CD4-positive, CD25-positive, alpha-beta regulatory T cell (primary cell): Measurements from ENCODE around the gene MTR. TPM values are rescaled to one million over a fixed set of nuclear protein-coding genes. Genes with fewer than 3 reads are reported as not detected.
A peak's percentile ranks its signal among the peaks of the same experiment; 100 is the strongest.

Experiments used
- ATAC-seq, 2 donors: fragments of 150-1000 bp; cut with Tn5 transposase; one replicate each; pipeline ENCODE4 v1.10.0; 2021; ENCODE audit warnings: low read depth in 2 of 2, moderate number of reproducible peaks in 2 of 2, moderate library complexity in 1 of 2
- DNase-seq, 3 donors: peaks; one replicate each; pipeline versions ENCODE4 v3.0.0 to v3.0.0-alpha.2; 2012 to 2022; ENCODE audit warnings: mixed read lengths in 1 of 3
- H3K27ac ChIP-seq: one replicate; pipeline ENCODE4 v1.7.0; 2013; ENCODE audit warnings: mild to moderate bottlenecking, low read length; ENCODE audit not compliant: insufficient read depth, poor library complexity, severe bottlenecking
- H3K27me3 ChIP-seq: one replicate; pipeline ENCODE4 v1.7.0; 2013; ENCODE audit warnings: low read length; ENCODE audit not compliant: control insufficient read depth, insufficient read depth
- H3K36me3 ChIP-seq: one replicate; pipeline ENCODE4 v1.7.0; 2013; ENCODE audit warnings: mild to moderate bottlenecking, low read length, moderate library complexity; ENCODE audit not compliant: control insufficient read depth, insufficient read depth
- H3K4me1 ChIP-seq: 2 replicates; pipeline ENCODE4 v1.7.0; 2013; ENCODE audit warnings: mild to moderate bottlenecking, low read length; ENCODE audit not compliant: insufficient read depth, control insufficient read depth, poor library complexity, severe bottlenecking
- H3K4me3 ChIP-seq: one replicate; pipeline ENCODE4 v1.7.0; 2013; ENCODE audit warnings: low read depth, mild to moderate bottlenecking, low read length, moderate library complexity
- H3K9me3 ChIP-seq, 2 experiments: 1 replicate in 1 of 2; 2 replicates in 1 of 2; pipeline ENCODE4 v1.7.0; 2013; ENCODE audit warnings: low read length in 2 of 2, mild to moderate bottlenecking in 1 of 2, moderate library complexity in 1 of 2; ENCODE audit not compliant: control insufficient read depth in 2 of 2
- H3K27ac Mint-ChIP-seq, 3 donors: one replicate each; pipeline ENCODE4 v1.8.0; 2020 to 2022; ENCODE audit warnings: mild to moderate bottlenecking in 3 of 3, mixed read lengths in 3 of 3, moderate library complexity in 2 of 3
- H3K27me3 Mint-ChIP-seq: one replicate; pipeline ENCODE4 v1.8.0; 2022; ENCODE audit warnings: mild to moderate bottlenecking, mixed read lengths
- H3K36me3 Mint-ChIP-seq: one replicate; pipeline ENCODE4 v1.8.0; 2020; ENCODE audit warnings: mixed read lengths
- H3K4me1 Mint-ChIP-seq, 4 donors: one replicate each; pipeline ENCODE4 v1.8.0; 2020 to 2022; ENCODE audit warnings: mixed read lengths in 4 of 4, mild to moderate bottlenecking in 1 of 4
- H3K4me3 Mint-ChIP-seq, 4 donors: one replicate each; pipeline ENCODE4 v1.8.0; 2020 to 2022; ENCODE audit warnings: mild to moderate bottlenecking in 4 of 4, mixed read lengths in 4 of 4, moderate library complexity in 3 of 4
- H3K9me3 Mint-ChIP-seq, 7 donors: one replicate each; pipeline ENCODE4 v1.8.0; 2020 to 2022; ENCODE audit warnings: mixed read lengths in 7 of 7, mild to moderate bottlenecking in 3 of 7, moderate library complexity in 2 of 7
- polyA plus RNA-seq, 4 donors: library from polyadenylated mRNA; unstranded; fragments of 300-500 nt; fragmentation: Illumina TruSeq; gene quantifications; one replicate each; pipeline ENCODE4 v1.2.3, GENCODE V29; 2021
- total RNA-seq: library from RNA; stranded (reverse); gene quantifications from one replicate; pipeline ENCODE4 v1.2.3, GENCODE V29; 2022

Gene MTR
- total and polyA plus RNA-seq, 5 donors from 2014 or later = 12.6 to 44.5 (median 14.8) TPM

DNA sequence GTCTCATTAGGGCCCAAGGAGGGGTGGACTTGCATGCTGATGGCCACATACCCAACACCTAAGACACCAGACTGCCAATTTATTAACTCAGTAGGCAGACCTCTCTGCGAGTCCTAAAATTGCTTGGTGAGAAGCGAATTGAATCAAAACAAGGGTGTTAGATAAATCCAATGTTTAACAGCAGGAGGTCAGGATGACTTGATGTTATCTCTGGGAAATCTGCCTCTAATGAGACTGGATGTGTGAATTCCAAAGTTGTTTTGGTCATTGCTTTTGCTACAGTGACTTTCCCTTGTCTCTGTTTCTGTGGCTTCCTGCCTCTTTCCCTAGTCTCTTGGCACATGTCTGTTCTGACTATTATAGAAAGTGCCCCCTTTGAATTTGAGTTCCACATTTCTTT, 20.8 kb downstream of the MTR start:
- Histone ChIP-seq H3K27me3 (no peaks in the 10 kb centered on the region), H3K36me3 (peaks cover 94% of the 10 kb centered on the region), H3K4me3 (no peak overlapping the region), H3K4me1 (no peaks in the 10 kb centered on the region), H3K9me3 (no peaks in the 10 kb centered on the region), H3K27ac (no peak overlapping the region)
- peaks cover 3 to 15% (median 9%) of the 10 kb centered on the region in 4 donors for H3K4me1 Mint-ChIP-seq
- no peak for ATAC-seq
- no peaks in the 10 kb centered on the region for H3K9me3 Mint-ChIP-seq
- H3K36me3 Mint-ChIP-seq = peaks cover 65% of the 10 kb centered on the region
- no peaks in the 10 kb centered on the region for H3K27me3 Mint-ChIP-seq
- no peak overlapping the region for H3K4me3 Mint-ChIP-seq
- peak overlapping the region in 1 of 3 donors; percentile 40 for H3K27ac Mint-ChIP-seq
- no peak for DNase-seq

DNA sequence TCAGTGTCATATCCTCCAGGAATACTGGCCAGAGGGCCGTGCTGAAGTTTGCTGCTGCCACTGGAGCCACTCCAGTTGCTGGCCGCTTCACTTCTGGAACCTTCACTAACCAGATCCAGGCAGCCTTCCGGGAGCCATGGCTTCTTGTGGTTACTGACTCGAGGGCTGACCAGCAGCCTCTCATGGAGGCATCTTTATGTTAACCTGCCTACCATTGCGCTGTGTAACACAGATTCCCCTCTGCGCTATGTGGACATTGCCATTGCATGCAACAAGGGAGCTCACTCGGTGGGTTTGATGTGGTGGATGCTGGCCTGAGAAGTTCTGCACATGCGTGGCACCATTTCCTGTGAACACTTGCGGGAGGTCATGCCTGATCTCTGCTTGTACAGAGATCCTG, 24.8 kb downstream of the MTR start:
- H3K27me3 Mint-ChIP-seq = no peaks in the 10 kb centered on the region
- no peaks in the 10 kb centered on the region for H3K9me3 Mint-ChIP-seq
- peaks cover 62% of the 10 kb centered on the region for H3K36me3 Mint-ChIP-seq
- no peak for ATAC-seq
- Histone ChIP-seq H3K4me3 (no peak overlapping the region), H3K36me3 (peaks cover 81% of the 10 kb centered on the region), H3K27me3 (no peaks in the 10 kb centered on the region), H3K27ac (no peak overlapping the region), H3K4me1 (no peaks in the 10 kb centered on the region), H3K9me3 (no peaks in the 10 kb centered on the region)
- H3K27ac Mint-ChIP-seq = peak overlapping the region in 1 of 3 donors; percentile 30
- peaks cover 12 to 29% (median 15%) of the 10 kb centered on the region in 4 donors for H3K4me1 Mint-ChIP-seq
- peak in 1 of 3 donors; percentile 16 for DNase-seq
- H3K4me3 Mint-ChIP-seq = peak overlapping the region in 1 of 4 donors; percentile 25

DNA sequence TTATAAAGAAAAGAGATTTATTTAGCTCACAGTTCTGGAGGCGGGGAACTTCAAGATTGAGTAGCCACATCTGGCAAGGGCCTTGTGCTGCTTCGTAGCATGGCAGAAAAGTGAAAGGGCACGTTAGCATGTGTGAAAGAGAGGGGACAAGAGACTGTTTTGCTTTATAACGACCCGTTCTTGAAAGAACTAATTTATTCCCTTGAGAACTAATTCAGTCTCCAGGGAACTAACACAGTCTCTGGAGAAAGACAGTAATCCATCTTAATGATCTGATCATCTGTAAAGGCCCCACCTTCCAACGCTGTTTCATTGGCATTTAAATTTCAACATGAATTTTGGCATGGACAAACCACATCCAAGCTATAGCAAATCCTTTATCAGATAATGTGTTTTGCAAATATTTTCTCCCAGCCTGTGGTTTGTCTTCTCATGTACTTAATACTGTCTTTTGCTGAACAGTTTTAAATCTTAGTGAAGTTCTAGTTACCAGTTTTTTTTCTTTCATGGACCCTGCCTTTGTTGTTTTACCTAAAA, 26.1 kb downstream of the MTR start:
- no peak overlapping the region for H3K4me3 ChIP-seq
- no peaks in the 10 kb centered on the region for H3K9me3 Mint-ChIP-seq
- H3K4me3 Mint-ChIP-seq = no peak overlapping the region
- DNase-seq = no peak
- no peak for ATAC-seq
- peak overlapping the region in 1 of 3 donors; percentile 70 for H3K27ac Mint-ChIP-seq
- H3K36me3 ChIP-seq = peaks cover 81% of the 10 kb centered on the region
- no peaks in the 10 kb centered on the region for H3K27me3 ChIP-seq
- no peaks in the 10 kb centered on the region for H3K27me3 Mint-ChIP-seq
- H3K27ac ChIP-seq = no peak overlapping the region
- H3K4me1 ChIP-seq = no peaks in the 10 kb centered on the region
- H3K4me1 Mint-ChIP-seq = peaks cover 14 to 29% (median 15%) of the 10 kb centered on the region in 4 donors
- H3K36me3 Mint-ChIP-seq = peaks cover 62% of the 10 kb centered on the region
- H3K9me3 ChIP-seq = no peaks in the 10 kb centered on the region

- H3K9me3 Mint-ChIP-seq = no peaks in the 10 kb centered on the region
- peaks cover 9 to 27% (median 15%) of the 10 kb centered on the region in 4 donors for H3K4me1 Mint-ChIP-seq
- peaks cover 60% of the 10 kb centered on the region for H3K36me3 Mint-ChIP-seq
Measured at GRCh38 chr1:236823559-236823958, 28.5 kb downstream of the MTR start.

GRCh38 chr1:236829085-236829484, 34.0 kb downstream of the MTR start:
- H3K27me3 ChIP-seq = no peaks in the 10 kb centered on the region
- peaks cover 0 to 13% (median 3%) of the 10 kb centered on the region in 4 donors for H3K4me1 Mint-ChIP-seq
- H3K4me1 ChIP-seq = no peaks in the 10 kb centered on the region
- H3K4me3 Mint-ChIP-seq = no peak overlapping the region
- DNase-seq = no peak
- peaks cover 59% of the 10 kb centered on the region for H3K36me3 Mint-ChIP-seq
- H3K27ac Mint-ChIP-seq = no peak overlapping the region
- H3K4me3 ChIP-seq = no peak overlapping the region
- no peak overlapping the region for H3K27ac ChIP-seq
- no peaks in the 10 kb centered on the region for H3K9me3 Mint-ChIP-seq
- H3K27me3 Mint-ChIP-seq = no peaks in the 10 kb centered on the region
- ATAC-seq = no peak
- no peaks in the 10 kb centered on the region for H3K9me3 ChIP-seq
- H3K36me3 ChIP-seq = peaks cover 94% of the 10 kb centered on the region

More at GRCh38 chr1:236823559-236823958, 28.5 kb downstream of the MTR start:
- no peak overlapping the region for H3K4me3 Mint-ChIP-seq
- Histone ChIP-seq H3K27ac (no peak overlapping the region), H3K4me3 (no peak overlapping the region), H3K27me3 (no peaks in the 10 kb centered on the region), H3K4me1 (no peaks in the 10 kb centered on the region), H3K36me3 (peaks cover 81% of the 10 kb centered on the region), H3K9me3 (no peaks in the 10 kb centered on the region)
- DNase-seq (no peak), ATAC-seq (no peak)
- no peaks in the 10 kb centered on the region for H3K27me3 Mint-ChIP-seq
- H3K27ac Mint-ChIP-seq = no peak overlapping the region

DNA sequence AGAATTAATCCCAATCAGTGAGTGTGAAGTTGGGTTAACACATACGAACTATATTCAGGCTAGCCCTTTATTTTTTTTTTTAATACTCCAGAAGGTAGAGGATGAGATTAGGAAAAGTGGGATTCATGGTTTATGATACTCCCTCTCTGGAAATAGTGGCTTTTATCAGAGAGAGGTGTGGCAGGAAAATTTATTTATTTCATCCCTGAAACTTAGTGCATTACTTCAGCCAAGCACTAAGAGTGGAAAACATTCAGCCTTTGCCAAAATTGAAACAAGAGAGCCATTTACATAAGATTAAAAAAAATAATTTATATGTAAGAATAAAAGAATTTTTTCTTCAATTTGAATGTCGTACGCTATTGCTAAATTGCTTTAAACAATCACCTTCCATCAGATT, 35.0 kb downstream of the MTR start:
- Mint-ChIP-seq H3K27ac (no peak overlapping the region), H3K27me3 (no peaks in the 10 kb centered on the region), H3K9me3 (no peaks in the 10 kb centered on the region), H3K36me3 (peaks cover 61% of the 10 kb centered on the region), H3K4me3 (no peak overlapping the region), H3K4me1 (peaks cover under 1 to 13% (median 5%) of the 10 kb centered on the region in 4 donors)
- Histone ChIP-seq H3K9me3 (no peaks in the 10 kb centered on the region), H3K27ac (no peak overlapping the region), H3K4me1 (no peaks in the 10 kb centered on the region), H3K27me3 (no peaks in the 10 kb centered on the region), H3K4me3 (no peak overlapping the region), H3K36me3 (peaks cover 90% of the 10 kb centered on the region)
- no peak for DNase-seq
- no peak for ATAC-seq

DNA sequence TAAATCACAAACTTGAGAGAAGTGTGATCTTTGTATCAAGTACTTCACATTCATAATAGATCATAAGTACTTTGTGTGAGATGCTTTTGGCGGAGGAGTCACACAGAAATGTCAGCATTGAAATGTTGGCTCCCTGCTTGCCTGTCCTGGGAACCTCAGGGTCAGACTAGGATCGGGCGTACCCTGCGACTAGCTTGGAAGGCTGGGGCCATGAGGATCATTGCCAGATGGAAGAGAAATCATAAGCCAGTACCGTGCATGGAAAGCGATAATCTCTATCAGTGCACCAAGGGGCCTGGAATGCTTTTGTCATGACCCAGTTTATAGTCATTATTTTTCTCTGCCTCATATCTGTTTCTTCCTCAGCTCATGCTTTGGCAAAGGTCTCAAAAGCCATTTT, 35.5 kb downstream of the MTR start:
- peaks cover 64% of the 10 kb centered on the region for H3K36me3 Mint-ChIP-seq

GRCh38 chr1:236833575-236833974, 38.5 kb downstream of the MTR start:
- H3K4me1 ChIP-seq = no peaks in the 10 kb centered on the region
- DNase-seq (no peak), ATAC-seq (no peak)
- Mint-ChIP-seq H3K36me3 (peaks cover 66% of the 10 kb centered on the region), H3K27me3 (no peaks in the 10 kb centered on the region), H3K27ac (no peak overlapping the region), H3K9me3 (no peaks in the 10 kb centered on the region), H3K4me3 (no peak overlapping the region), H3K4me1 (peaks cover 5 to 9% (median 9%) of the 10 kb centered on the region in 4 donors)
- H3K36me3 ChIP-seq = peaks cover 92% of the 10 kb centered on the region
- no peak overlapping the region for H3K27ac ChIP-seq
- no peaks in the 10 kb centered on the region for H3K9me3 ChIP-seq
- H3K4me3 ChIP-seq = no peak overlapping the region
- H3K27me3 ChIP-seq = no peaks in the 10 kb centered on the region

More for the DNA sequence above, 35.5 kb downstream of the MTR start:
- Mint-ChIP-seq H3K4me3 (no peak overlapping the region), H3K27ac (peak overlapping the region in 1 of 3 donors; percentile 53), H3K4me1 (peaks cover 5 to 13% (median 7%) of the 10 kb centered on the region in 4 donors), H3K9me3 (no peaks in the 10 kb centered on the region), H3K27me3 (no peaks in the 10 kb centered on the region)
- Histone ChIP-seq H3K36me3 (peaks cover 90% of the 10 kb centered on the region), H3K9me3 (no peaks in the 10 kb centered on the region), H3K27me3 (no peaks in the 10 kb centered on the region), H3K4me3 (no peak overlapping the region), H3K27ac (no peak overlapping the region), H3K4me1 (no peaks in the 10 kb centered on the region)
- no peak for ATAC-seq
- DNase-seq = no peak
